GM13977 (cell line): Measurements from ENCODE around the gene KCTD7.
A peak's percentile ranks its signal among the peaks of the same experiment; 100 is the strongest.
"Not testable (repeated sequence)": the region's sequence is repeated elsewhere in the genome, so short reads cannot be mapped to it uniquely, and the experiment has no call there.

Experiments
- DNase-seq: peaks from one replicate; pipeline ENCODE4 v3.0.0; 2012; ENCODE audit warnings: low spot score
- in situ Hi-C: fragments of 300-500 bp; cut with MboI; formaldehyde crosslinking; loops from one replicate; pipeline ENCODE4 v1.12.0; 2022; ENCODE audit warnings: low sequenced_read_pairs, low pct_unique_long_range_greater_than_20kb, mixed read lengths, inconsistent platforms; ENCODE audit not compliant: unreplicated experiment
- TF ChIP-seq, protein P1 (sequence below): IDR thresholded peaks from 2 replicates; pipeline ENCODE4 v1.5.1; 2012; ENCODE audit warnings: mild to moderate bottlenecking, control low read depth; ENCODE audit not compliant: insufficient read depth; ENCODE audit errors: extremely low read depth, missing control alignments

Gene KCTD7

DNA sequence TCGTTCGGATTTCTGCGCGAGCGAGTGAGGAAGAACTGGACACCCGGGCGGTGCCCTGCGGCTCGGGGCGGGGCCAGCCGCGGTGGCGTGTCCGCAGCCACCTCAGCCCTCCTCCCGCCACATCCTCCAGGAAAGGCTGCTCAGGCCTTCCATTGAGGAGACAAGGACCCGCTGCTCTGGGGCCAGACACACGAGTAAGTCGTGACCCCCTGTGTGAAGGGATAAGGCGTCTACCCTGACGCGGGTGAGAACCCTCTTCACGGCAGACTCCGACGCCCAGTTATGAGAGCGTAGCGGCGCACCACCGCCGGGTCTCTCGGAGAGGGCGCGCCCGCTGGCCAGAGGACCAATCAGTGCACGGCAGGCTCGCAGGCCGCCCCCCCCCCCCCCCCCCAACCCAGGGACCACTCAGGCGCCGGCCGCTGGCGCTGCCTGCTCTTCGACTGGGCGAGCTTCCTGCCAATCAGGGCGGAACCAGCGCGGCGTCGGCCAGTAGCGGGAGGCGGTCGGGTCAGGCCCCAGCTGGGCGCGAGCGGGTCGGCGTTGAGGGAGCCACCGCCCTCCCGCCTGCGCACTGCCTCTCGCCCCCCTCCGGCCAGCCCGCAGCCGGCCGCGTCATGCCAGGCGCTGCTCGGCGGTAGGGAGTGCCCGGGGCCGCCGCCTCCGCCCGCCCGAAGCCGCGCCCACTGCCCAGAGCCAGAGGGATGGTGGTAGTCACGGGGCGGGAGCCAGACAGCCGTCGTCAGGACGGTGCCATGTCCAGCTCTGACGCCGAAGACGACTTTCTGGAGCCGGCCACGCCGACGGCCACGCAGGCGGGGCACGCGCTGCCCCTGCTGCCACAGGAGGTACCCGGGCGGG is at the start of gene KCTD7:
Gene KCTD7, plus strand, starts transcription at position 521 of the 861 bp plus-strand sequence. Its CDS starts 184 bp downstream, at position 705.
- DNase-seq = peak; percentile 100
- in situ Hi-C loops = no loop called here
- TF ChIP-seq, protein P1, sequence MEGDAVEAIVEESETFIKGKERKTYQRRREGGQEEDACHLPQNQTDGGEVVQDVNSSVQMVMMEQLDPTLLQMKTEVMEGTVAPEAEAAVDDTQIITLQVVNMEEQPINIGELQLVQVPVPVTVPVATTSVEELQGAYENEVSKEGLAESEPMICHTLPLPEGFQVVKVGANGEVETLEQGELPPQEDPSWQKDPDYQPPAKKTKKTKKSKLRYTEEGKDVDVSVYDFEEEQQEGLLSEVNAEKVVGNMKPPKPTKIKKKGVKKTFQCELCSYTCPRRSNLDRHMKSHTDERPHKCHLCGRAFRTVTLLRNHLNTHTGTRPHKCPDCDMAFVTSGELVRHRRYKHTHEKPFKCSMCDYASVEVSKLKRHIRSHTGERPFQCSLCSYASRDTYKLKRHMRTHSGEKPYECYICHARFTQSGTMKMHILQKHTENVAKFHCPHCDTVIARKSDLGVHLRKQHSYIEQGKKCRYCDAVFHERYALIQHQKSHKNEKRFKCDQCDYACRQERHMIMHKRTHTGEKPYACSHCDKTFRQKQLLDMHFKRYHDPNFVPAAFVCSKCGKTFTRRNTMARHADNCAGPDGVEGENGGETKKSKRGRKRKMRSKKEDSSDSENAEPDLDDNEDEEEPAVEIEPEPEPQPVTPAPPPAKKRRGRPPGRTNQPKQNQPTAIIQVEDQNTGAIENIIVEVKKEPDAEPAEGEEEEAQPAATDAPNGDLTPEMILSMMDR = no peak

DNA sequence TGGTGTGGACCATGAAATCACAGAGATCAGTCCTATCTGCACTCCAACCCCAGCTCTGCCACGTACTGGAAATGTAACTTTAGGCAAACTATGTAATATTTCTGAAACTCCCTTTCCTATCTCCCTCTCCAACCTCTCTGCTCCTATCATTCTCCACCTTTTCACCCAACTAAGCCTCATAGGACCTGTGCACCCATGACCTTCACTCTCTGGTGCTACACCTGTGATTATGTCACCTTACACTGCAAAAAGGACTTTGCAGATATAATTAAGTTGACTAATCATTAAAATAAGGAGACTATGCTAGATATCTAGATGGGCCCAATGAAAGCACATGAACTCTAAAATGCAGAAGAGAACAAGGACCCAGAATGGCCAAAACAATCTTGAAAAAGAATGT is 48.3 kb upstream of the KCTD7 start:
- in situ Hi-C loops, DNase-seq: not testable (repeated sequence)

DNA sequence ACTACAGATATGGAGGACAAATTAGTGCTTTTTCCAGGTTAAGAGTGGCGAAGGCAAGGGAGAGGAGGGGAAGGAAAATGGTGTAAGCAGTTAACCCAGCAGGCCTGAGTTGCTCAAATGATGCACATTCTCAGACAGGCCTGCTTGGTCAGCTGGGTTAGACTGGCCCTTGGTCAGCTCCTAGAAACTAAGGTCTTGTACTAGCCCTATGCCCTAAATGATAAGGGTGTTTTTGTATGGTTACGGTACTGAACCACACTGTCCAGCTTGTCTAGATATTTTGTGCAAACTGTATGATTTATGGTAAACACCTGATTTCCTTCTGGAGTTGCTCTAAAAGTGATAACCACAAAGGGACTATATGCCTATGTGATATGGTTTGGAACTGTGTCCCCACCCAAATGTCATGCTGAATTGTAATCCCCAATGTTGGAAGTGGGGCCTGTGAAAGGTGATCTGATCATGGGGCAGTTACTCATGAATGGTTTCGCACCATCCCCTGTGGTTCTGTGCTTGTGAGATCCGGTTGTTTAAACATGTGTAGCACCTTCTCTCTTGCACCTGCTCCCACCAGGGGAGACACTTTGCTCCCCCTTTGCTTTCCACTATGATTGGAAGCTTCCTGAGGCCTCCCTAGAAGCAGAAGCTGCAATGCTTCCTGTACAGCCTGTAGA is 45.7 kb upstream of the KCTD7 start:
- in situ Hi-C loops, DNase-seq: not testable (repeated sequence)

DNA sequence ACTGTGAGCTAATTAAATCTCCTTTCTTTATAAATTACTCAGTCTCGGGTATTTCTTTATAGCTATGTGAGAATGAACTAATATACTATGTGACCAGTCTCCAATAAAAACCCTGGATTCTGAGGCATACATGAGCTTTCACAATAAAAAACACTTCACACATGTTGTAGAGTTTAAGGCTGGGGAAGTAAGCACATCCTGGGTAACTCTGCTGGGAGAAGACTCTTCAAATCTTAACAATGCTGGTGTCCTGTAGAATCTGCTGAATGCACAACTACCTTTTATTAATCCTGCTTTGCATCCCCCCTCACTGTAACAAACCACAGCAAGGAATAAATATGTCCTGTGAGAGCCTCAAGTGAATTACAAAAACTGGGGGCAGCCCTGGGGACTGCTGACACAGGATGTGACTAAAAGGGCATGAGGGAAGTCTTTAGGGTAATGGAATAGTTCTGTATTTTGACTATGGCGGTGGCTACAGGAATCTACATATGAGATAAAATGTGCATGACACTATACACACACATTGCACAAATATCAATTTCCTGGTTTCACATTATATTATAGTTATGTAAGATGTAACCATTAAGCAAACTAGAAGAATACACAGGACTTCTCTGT is 45.1 kb upstream of the KCTD7 start:
- TF ChIP-seq, protein P1 = no peak
- DNase-seq = no peak
- in situ Hi-C loops = no loop called here

DNA sequence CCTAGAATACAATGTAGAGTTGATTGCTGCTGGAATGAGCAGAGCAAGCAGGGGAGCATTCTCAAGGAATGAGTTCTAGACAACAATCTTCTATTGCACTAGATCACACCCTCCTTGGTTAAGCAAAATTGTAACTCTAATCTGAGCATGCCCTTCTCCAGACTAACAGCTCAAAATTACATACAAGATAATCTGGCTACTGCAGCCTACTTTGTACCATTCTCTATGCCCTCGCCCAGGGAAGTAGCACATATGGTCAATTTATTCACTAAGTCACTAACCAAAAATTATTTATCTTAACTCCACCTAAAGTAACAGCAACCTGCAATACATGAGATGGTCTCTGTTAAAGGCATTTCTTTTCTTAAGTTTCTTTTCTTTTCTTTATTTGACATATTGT is 42.5 kb upstream of the KCTD7 start:
- in situ Hi-C loops = no loop called here
- DNase-seq = no peak
- TF ChIP-seq, protein P1 = no peak

DNA sequence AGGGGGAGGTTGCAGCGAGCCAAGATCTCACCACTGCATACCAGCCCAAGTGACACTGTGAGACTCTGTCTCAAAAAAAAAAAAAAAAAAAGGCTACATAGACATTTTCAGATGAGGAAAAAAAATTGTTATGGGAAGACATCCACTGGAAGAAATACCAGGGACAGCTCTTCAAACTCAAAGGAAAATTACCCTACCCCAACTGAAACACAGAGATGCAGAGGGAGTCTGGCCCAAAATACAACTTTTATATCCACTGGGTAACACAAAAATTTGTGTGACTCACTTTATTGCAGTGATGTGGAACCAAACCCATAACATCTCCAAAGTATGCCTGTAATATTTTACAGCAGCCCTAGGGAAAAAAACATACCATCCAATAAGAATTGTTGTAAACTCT is 40.5 kb upstream of the KCTD7 start:
- in situ Hi-C loops, DNase-seq: not testable (repeated sequence)

DNA sequence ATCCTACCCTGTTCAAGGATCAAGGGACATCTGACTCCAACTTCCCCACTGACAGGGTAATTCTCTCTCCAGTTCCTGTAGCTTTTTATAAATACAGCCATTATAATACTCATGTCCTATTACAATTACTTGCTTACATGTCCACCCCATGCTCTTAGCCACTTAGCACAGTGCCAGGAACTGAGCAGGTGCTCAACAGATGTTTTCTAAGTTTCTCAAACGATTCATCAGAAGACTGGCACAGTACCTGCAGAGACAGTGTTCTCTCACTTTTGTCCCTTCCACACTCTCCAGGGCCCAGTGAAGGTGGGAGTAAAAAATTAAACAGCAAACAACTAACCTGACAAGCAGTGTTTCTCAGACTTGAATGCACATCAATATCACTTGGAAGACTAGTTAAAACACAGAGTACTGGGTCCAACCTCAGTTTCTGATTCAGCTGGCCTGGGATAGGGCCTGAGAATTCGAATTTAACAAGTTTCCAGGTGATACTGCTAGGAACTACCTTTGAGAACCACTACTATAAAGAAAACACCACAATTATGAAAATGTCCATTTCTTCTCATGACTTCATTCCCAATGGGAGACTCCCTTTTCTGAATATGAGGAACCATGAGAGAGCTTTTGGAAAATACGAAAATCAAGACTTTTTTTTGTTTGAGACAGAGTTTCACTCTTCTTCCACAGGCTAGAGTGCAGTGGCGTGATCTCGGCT is 39.7 kb upstream of the KCTD7 start:
- in situ Hi-C loops, DNase-seq: not testable (repeated sequence)

DNA sequence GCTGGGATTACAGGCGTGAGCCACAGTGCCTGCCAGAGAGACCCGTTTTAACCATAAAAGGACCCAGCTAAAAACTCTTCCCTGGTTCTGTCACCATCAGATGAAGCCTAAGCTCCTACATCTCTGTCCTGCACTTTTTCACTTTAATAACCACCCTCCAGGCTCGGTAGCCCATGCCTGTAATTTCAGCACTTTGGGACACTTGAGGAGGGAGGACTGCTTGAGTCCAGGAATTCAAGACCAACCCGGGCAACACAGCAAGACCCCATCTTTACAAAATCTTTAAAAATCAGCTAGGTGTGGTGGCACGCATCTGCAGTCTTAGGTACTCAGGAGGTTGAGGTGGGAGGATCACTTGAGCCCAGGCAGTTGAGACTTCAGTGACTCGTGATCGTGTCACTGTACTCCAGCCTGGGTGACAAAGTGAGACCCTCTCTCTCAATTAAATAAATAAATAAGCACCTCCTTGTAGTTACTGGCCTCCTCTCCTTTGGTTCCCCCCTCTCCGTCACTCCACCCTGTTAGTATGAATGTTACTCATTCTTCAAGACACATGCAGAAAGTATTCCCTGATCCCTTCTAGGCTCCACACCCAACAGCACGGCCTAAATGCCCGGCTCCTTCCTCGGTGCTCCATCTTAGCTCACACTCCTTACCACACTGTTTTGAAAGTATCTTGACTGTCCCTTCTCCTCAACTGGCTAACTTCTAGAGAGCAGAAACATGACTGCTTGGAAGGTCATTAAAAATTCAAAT is 38.2 kb upstream of the KCTD7 start:
- in situ Hi-C loops, DNase-seq: not testable (repeated sequence)

DNA sequence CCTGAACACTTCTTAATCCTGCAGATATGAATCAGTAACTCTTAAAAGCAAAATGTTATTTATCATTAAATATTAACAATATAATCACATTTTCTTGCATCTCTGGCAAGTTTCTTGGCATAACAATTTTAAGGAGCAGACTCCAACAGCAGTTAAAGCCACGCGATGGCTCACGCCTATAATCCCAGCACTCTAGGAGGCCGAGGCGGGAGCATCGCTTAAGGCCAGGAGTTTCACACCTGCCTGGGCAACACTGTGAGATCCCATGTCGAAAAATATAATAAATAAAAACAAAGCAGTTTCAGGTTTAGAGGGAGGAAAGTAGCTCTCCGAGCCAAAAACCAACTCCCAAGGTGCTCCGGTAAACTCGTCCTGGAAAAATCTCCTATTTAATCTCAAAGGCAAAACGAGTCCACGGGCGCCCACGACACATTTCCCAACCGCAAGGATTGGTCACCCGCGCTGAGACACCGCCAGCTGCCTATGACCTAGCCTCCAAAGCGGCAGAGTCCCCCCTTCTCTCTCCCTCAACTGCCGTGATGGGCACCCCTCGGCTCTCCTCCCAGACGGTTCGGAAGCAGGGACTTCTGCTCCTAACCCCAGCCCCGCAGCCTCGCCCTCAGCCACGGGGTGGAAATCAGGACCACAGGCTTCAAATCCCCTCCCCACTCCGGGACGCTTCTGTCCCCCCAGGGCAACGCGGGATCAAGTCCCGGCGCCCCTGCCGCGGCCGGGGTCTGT is 37.5 kb upstream of the KCTD7 start:
- DNase-seq = not testable (repeated sequence)

More for the DNA sequence above, 37.5 kb upstream of the KCTD7 start:
- in situ Hi-C loops = not testable (repeated sequence)
